ENCODE results near the gene IL31.

The IL31 gene

GRCh38 chr12:122171399-122171798 lies 2.6 kb downstream of the IL31 start:
- TF ChIP-seq EZH2phosphoT487 (conservative IDR thresholded peaks at IDR 0.05; ENCODE audit: low read length), result no peak
- no peak for TF ChIP-seq CTCF (IDR thresholded peaks at IDR 0.05; ENCODE audit: insufficient read depth, low read length, poor library complexity, severe bottlenecking)
- Histone ChIP-seq H2AFZ (ENCODE audit: low read depth, low read length, severe bottlenecking) (no peak overlapping the region), H3K9me2 (replicated peaks; ENCODE audit: insufficient read depth, low read length) (no peaks in the 10 kb centered on the region), H3K9ac (ENCODE audit: low read length) (no peak overlapping the region), H3K79me2 (ENCODE audit: insufficient read depth, low read length) (no peaks in the 10 kb centered on the region), H3K27me3 (ENCODE audit: low read length) (no peaks in the 10 kb centered on the region), H3K36me3 (ENCODE audit: low read length) (no peaks in the 10 kb centered on the region), H3K27ac (ENCODE audit: low read depth, low read length) (no peak overlapping the region), H3F3A (ENCODE audit: insufficient read depth) (no peaks in the 10 kb centered on the region), H3K4me2 (ENCODE audit: low read depth, low read length, poor library complexity, severe bottlenecking) (no peak overlapping the region), H4K20me1 (ENCODE audit: low read depth, low read length) (no peaks in the 10 kb centered on the region), H3K4me3 (ENCODE audit: insufficient read depth, low read length, poor library complexity, severe bottlenecking) (no peak overlapping the region), H3K9me3 (ENCODE audit: insufficient read depth, low read length) (no peaks in the 10 kb centered on the region)

- no peak overlapping the region for H3K27ac ChIP-seq (ENCODE audit: low read depth, low read length)
- no peak overlapping the region for H3K4me3 ChIP-seq (ENCODE audit: insufficient read depth, low read length, poor library complexity, severe bottlenecking)
- TF ChIP-seq EZH2phosphoT487 (conservative IDR thresholded peaks at IDR 0.05; ENCODE audit: low read length) (no peak), CTCF (IDR thresholded peaks at IDR 0.05; ENCODE audit: insufficient read depth, low read length, poor library complexity, severe bottlenecking) (no peak)
- H2AFZ ChIP-seq (ENCODE audit: low read depth, low read length, severe bottlenecking), result no peak overlapping the region
- no peak overlapping the region for H3K9ac ChIP-seq (ENCODE audit: low read length)
- H4K20me1 ChIP-seq (ENCODE audit: low read depth, low read length), result no peaks in the 10 kb centered on the region
- H3K9me3 ChIP-seq (ENCODE audit: insufficient read depth, low read length), result no peaks in the 10 kb centered on the region
- H3K27me3 ChIP-seq (ENCODE audit: low read length), result no peaks in the 10 kb centered on the region
- H3F3A ChIP-seq (ENCODE audit: insufficient read depth), result no peaks in the 10 kb centered on the region
- no peak overlapping the region for H3K4me2 ChIP-seq (ENCODE audit: low read depth, low read length, poor library complexity, severe bottlenecking)
- no peaks in the 10 kb centered on the region for H3K36me3 ChIP-seq (ENCODE audit: low read length)
- H3K79me2 ChIP-seq (ENCODE audit: insufficient read depth, low read length), result no peaks in the 10 kb centered on the region
- H3K9me2 ChIP-seq (replicated peaks; ENCODE audit: insufficient read depth, low read length), result no peaks in the 10 kb centered on the region
These were observed 5.5 kb downstream of the IL31 start for GRCh38 chr12:122168492-122168891.

GRCh38 chr12:122167356-122167925 lies 6.6 kb downstream of the IL31 start:
- TF ChIP-seq CTCF (IDR thresholded peaks at IDR 0.05; ENCODE audit: insufficient read depth, low read length, poor library complexity, severe bottlenecking) (no peak), EZH2phosphoT487 (conservative IDR thresholded peaks at IDR 0.05; ENCODE audit: low read length) (no peak)
- no peaks in the 10 kb centered on the region for H3K79me2 ChIP-seq (ENCODE audit: insufficient read depth, low read length)

More at GRCh38 chr12:122167356-122167925, 6.6 kb downstream of the IL31 start:
- no peaks in the 10 kb centered on the region for H3F3A ChIP-seq (ENCODE audit: insufficient read depth)
- H3K9ac ChIP-seq (ENCODE audit: low read length), result no peak overlapping the region
- no peaks in the 10 kb centered on the region for H4K20me1 ChIP-seq (ENCODE audit: low read depth, low read length)
- no peak overlapping the region for H3K4me2 ChIP-seq (ENCODE audit: low read depth, low read length, poor library complexity, severe bottlenecking)
- no peaks in the 10 kb centered on the region for H3K36me3 ChIP-seq (ENCODE audit: low read length)
- no peak overlapping the region for H2AFZ ChIP-seq (ENCODE audit: low read depth, low read length, severe bottlenecking)
- H3K9me3 ChIP-seq (ENCODE audit: insufficient read depth, low read length), result no peaks in the 10 kb centered on the region
- no peaks in the 10 kb centered on the region for H3K9me2 ChIP-seq (replicated peaks; ENCODE audit: insufficient read depth, low read length)
- H3K27me3 ChIP-seq (ENCODE audit: low read length), result no peaks in the 10 kb centered on the region
- no peak overlapping the region for H3K4me3 ChIP-seq (ENCODE audit: insufficient read depth, low read length, poor library complexity, severe bottlenecking)
- H3K27ac ChIP-seq (ENCODE audit: low read depth, low read length), result no peak overlapping the region
